ENCODE results near the gene SPDEF.

The SPDEF gene

GRCh38 chr6:34589691-34590090, 33.6 kb upstream of the SPDEF start:
- no peak for DNase-seq (ENCODE audit: low read depth)
- H3K4me3 ChIP-seq (ENCODE audit: low read depth, low read length), result no peak overlapping the region
- TF ChIP-seq, protein P1, sequence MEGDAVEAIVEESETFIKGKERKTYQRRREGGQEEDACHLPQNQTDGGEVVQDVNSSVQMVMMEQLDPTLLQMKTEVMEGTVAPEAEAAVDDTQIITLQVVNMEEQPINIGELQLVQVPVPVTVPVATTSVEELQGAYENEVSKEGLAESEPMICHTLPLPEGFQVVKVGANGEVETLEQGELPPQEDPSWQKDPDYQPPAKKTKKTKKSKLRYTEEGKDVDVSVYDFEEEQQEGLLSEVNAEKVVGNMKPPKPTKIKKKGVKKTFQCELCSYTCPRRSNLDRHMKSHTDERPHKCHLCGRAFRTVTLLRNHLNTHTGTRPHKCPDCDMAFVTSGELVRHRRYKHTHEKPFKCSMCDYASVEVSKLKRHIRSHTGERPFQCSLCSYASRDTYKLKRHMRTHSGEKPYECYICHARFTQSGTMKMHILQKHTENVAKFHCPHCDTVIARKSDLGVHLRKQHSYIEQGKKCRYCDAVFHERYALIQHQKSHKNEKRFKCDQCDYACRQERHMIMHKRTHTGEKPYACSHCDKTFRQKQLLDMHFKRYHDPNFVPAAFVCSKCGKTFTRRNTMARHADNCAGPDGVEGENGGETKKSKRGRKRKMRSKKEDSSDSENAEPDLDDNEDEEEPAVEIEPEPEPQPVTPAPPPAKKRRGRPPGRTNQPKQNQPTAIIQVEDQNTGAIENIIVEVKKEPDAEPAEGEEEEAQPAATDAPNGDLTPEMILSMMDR (IDR thresholded peaks at IDR 0.05; ENCODE audit: control insufficient read depth, extremely low read depth, insufficient read depth), result no peak

GRCh38 chr6:34589140-34589539, 33.0 kb upstream of the SPDEF start:
- no peak for DNase-seq (ENCODE audit: low read depth)
- H3K4me3 ChIP-seq (ENCODE audit: low read depth, low read length), result no peak overlapping the region
- TF ChIP-seq, protein P1 (IDR thresholded peaks at IDR 0.05; ENCODE audit: control insufficient read depth, extremely low read depth, insufficient read depth), result no peak

GRCh38 chr6:34587851-34588250, 31.7 kb upstream of the SPDEF start:
- no peak for DNase-seq (ENCODE audit: low read depth)
- TF ChIP-seq, protein P1 (IDR thresholded peaks at IDR 0.05; ENCODE audit: control insufficient read depth, extremely low read depth, insufficient read depth), result no peak
- H3K4me3 ChIP-seq (ENCODE audit: low read depth, low read length), result no peak overlapping the region

DNA sequence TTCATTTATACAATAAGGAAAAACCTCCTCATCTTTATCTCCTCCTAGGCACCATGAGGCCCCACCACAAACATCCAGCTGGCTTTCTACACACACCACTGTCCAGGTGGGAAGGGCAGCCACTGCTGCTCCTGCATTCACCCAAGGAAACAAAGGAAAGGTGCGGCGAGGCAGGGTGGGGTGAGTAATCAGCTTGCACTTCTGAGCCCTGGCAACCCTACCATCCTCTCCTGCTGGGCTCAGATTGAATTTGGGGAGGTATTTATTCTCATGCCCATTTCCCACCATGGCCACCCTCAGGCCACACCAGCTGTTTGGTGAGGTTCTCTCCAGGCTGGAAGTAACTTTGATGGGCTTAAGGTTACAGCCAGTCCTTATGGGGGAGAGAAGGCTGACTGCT, 31.2 kb upstream of the SPDEF start:
- no peak overlapping the region for H3K4me3 ChIP-seq (ENCODE audit: low read depth, low read length)
- TF ChIP-seq, protein P1 (IDR thresholded peaks at IDR 0.05; ENCODE audit: control insufficient read depth, extremely low read depth, insufficient read depth), result no peak
- no peak for DNase-seq (ENCODE audit: low read depth)

DNA sequence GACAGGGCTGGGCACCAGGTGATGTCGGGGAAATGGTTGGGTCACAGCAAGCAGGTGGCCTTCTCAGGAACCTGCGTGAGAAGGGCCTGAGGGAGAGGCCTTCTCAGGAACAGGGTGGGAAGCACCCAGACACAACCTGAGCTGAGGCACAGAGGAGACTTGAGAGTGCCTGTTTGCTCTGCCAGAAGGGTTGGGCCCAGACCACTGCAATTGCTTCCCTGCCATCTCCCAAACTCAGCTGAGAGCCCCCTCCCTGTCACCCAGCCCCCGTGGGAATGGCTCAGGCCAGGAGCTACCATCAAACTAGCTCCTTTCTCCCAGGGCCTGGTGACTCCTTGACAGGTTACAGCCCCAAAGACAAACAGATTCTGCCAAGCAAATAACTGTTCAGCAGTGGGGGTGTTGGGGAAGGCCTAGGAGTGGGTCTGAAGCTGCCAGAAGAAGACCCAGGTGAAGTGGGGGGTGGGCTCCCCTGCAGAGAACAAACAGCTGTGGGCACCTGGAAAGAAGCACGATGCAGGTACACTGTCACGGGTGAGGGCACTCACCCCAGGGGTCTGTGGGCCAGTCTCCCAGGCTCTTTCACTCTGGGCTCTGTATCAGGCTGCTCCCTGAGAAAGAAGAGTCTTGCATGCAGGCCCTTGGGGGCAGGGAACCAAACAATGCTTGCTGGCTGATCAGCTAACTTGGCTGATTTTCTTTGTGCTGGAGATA, 30.4 kb upstream of the SPDEF start:
- DNase-seq (ENCODE audit: low read depth), result no peak
- no peak overlapping the region for H3K4me3 ChIP-seq (ENCODE audit: low read depth, low read length)
- TF ChIP-seq, protein P1 (IDR thresholded peaks at IDR 0.05; ENCODE audit: control insufficient read depth, extremely low read depth, insufficient read depth), result no peak

DNA sequence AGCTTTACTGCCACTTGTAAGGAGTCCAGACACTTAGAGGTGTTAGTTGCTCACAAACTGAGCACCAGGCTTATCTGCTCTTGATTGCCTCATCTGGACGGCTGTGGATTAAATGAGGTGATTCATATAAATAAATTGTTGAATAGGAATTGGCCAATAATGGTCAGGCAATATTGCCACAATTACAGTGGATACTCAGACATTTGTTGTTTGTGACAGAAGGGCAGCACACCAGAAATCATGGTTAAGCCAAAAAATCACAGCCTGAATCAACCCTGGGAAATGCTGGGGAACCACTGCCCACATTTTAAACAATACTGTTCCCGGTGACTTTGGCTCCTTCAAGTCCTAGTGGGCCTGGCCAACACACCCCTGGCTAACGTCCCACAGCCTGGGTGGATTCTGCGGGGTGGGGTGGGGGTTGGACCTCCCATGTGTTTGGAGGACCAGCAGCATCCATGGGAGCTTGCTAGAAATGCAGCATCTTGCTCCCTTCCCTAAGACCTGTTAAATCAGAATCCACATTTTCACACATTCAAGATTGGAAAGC, 29.5 kb upstream of the SPDEF start:
- no peak for DNase-seq (ENCODE audit: low read depth)
- TF ChIP-seq, protein P1 (IDR thresholded peaks at IDR 0.05; ENCODE audit: control insufficient read depth, extremely low read depth, insufficient read depth), result no peak
- no peak overlapping the region for H3K4me3 ChIP-seq (ENCODE audit: low read depth, low read length)

DNA sequence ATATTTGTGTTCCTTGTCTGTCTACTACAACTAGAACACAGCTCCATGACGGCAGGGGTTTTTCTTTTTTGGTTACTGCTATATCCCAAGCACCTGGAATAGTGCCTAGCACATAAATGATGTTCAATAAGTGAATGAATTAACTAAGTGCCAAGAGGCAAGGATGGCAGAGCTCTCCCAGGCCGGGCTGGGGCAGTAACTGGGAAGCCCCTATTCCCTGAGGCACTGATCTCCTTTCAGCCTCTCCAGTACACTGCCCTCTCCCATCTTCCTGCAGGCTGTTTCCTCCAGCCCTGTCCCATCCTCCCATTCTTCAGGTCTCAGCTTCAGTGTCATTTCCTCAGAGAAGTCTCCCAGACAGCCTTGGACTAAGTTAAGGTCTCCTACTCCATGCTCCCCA, 29.0 kb upstream of the SPDEF start:
- no peak overlapping the region for H3K4me3 ChIP-seq (ENCODE audit: low read depth, low read length)
- TF ChIP-seq, protein P1 (IDR thresholded peaks at IDR 0.05; ENCODE audit: control insufficient read depth, extremely low read depth, insufficient read depth), result no peak
- DNase-seq (ENCODE audit: low read depth), result no peak
